GM12878 (cell line): ENCODE measurements around the gene TMED1.

Source experiments
- NFIC ChIP-seq: IDR thresholded peaks from 2 replicates; pipeline ENCODE4 v1.6.1; 2012; ENCODE audit warnings: low read depth, mild to moderate bottlenecking, inconsistent platforms, low read length, moderate library complexity
- SMC3 ChIP-seq: IDR thresholded peaks from 2 replicates; pipeline ENCODE4 v1.6.1; 2011; ENCODE audit warnings: low read length, improper control_type of control experiment, borderline replicate concordance
- SUPT20H ChIP-seq: IDR thresholded peaks from 2 replicates; pipeline ENCODE4 v1.6.1; 2011; ENCODE audit warnings: low read depth, mild to moderate bottlenecking, low read length, moderate library complexity, borderline replicate concordance; ENCODE audit not compliant: control insufficient read depth

GRCh38 chr19:10796653-10797052 is 39.4 kb downstream of the TMED1 start:
- TF ChIP-seq SMC3 = no peak
- no peak for TF ChIP-seq SUPT20H
- no peak for TF ChIP-seq NFIC
